ENCODE data around the gene LY6G6F. TPM values are rescaled to one million over a fixed set of nuclear protein-coding genes. Genes with fewer than 3 reads are reported as not detected.

Gene LY6G6F
- total RNA-seq, result not detected in 2 replicates

DNA sequence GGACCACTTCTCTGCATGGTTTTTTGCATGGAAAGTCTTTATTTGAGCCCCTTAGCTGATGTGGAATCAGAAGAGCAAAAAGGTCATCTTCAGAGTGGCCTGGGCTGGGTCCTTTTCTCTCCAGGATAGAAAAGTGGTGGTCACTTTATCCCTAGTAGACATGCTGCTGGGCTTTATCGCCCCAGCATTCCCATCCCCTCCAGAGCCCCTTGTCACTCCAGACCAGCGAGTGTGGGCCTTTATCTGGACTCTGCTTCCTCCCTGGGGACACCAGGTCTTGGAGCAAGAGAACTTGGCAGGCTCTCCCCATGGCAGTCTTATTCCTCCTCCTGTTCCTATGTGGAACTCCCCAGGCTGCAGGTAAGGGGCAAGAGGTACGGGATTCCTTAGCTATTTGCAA lies at the start of gene LY6G6F:
LY6G6F (plus strand) TSS at position 268 of the 400 bp plus-strand sequence; CDS start at position 309, 41 bp downstream.
- H3K27ac Mint-ChIP-seq, result no peak within 1 kb of the TSS
- intact Hi-C loops (cut with micrococcal nuclease), result no loop called here
- H3K9me3 Mint-ChIP-seq, result no peaks in the 10 kb centered on the region
- DNase-seq, result peak; percentile 56
- no peak within 1 kb of the TSS for H3K4me3 Mint-ChIP-seq
- peaks cover 5% of the 10 kb centered on the region for H3K36me3 Mint-ChIP-seq (ENCODE audit: low read depth)
- H3K4me1 Mint-ChIP-seq, result peaks cover 22% of the 10 kb centered on the region
- H3K27me3 Mint-ChIP-seq, result no peaks in the 10 kb centered on the region

DNA sequence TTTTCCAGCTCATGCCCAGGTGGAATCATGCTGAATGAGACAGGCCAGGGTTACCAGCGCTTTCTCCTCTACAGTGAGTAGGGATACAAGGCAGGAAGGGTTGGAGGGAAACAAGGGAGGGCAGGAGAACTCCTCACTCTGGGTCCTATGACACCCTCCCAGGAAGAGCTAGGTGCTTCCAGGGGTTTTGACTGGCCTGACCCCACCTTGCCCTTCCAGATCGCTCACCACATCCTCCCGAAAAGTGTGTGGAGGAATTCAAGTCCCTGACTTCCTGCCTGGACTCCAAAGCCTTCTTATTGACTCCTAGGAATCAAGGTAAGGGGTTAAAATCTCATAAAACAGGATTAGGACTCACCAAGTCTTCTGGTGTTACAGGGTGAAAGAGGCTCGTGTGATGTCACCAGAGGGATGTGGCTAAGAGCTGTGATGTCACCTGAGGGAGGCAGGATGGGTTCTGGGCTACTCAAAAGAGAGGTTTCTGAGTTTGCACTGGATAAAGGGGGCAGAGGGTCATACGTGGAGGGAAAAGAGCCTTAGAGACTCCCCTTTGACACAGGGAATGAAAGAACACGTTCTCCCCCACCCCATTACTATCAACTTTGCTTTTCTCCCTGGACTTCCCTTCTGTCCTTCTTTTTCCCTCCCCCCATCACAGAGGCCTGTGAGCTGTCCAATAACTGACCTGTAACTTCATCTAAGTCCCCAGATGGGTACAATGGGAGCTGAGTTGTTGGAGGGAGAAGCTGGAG lies 49.1 kb upstream of the LY6G6F start:
- no peaks in the 10 kb centered on the region for H3K9me3 Mint-ChIP-seq
- no peaks in the 10 kb centered on the region for H3K27me3 Mint-ChIP-seq
- intact Hi-C loops (cut with micrococcal nuclease), result no loop called here
- H3K4me1 Mint-ChIP-seq, result peaks cover 64% of the 10 kb centered on the region
- peak overlapping the region; percentile 36 for H3K4me3 Mint-ChIP-seq
- peak; percentile 82 for DNase-seq
- H3K36me3 Mint-ChIP-seq (ENCODE audit: low read depth), result peaks cover 51% of the 10 kb centered on the region
- peak overlapping the region; percentile 52 for H3K27ac Mint-ChIP-seq

DNA sequence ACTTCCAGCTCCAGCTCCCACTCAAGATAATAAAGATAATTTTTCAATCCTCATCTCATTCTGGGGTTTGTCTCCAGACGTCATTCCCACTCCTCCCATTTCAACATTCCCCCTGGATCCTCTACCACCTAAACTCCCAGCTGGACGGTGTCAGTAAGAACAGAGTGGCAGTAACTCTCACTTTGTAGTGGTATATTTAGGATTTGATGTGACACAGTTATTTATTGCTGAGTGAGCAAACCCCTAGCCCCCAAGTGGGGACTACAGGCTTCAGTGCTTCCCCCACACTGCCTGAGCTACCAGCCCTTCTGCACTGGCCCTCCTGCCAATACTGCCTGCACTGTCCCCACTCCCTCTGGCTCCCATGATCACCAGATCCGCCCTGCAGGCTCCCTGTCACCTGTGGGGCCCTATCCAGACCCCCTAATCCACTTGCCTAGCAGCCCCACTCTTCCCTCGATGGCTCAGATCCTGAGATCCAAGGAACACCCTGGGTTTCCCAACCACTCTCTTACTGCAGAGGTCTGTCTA lies 48.4 kb upstream of the LY6G6F start:
- Mint-ChIP-seq H3K27me3 (no peaks in the 10 kb centered on the region), H3K9me3 (no peaks in the 10 kb centered on the region), H3K27ac (peak overlapping the region; percentile 77), H3K4me1 (peaks cover 61% of the 10 kb centered on the region), H3K4me3 (peak overlapping the region; percentile 97), H3K36me3 (ENCODE audit: low read depth) (peaks cover 51% of the 10 kb centered on the region)
- intact Hi-C loops (cut with micrococcal nuclease), result no loop called here
- no peak for DNase-seq

DNA sequence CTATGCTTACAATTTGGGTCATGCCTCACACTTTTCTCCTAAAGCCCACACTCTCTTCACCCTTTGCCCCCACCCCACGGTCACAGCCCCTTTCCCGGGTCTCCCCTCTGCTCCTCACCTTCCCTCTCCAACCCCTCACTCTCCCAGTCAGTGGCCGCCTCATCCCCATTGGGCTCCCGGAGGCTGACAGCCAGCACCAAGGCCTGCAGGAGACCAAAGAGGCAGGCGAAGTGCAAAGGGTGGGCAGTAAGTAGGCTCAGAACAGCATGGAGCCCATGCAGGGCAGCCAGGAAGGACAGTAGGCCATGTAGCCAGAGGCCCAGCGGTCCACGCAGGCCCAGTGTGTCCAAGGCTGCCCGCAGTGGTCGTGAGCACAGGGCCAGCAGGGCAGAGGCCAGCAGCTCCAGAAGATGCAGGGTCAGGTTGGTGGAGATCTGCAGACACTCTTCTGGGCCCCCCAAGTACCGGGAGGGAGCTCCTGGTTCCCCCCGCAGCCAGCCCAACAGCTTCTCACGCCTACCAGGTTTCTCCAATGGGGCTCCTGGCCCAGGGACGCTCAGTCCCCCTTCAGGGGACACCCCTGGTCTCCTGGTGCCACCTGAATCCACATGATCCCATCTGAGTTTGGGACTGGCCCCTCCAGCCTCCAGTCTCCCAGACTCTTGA lies 47.5 kb upstream of the LY6G6F start:
- H3K4me1 Mint-ChIP-seq, result peaks cover 66% of the 10 kb centered on the region
- H3K36me3 Mint-ChIP-seq (ENCODE audit: low read depth), result peaks cover 60% of the 10 kb centered on the region
- H3K27me3 Mint-ChIP-seq, result no peaks in the 10 kb centered on the region
- intact Hi-C loops (cut with micrococcal nuclease), result no loop called here
- H3K4me3 Mint-ChIP-seq, result peak overlapping the region; percentile 97
- peak overlapping the region; percentile 84 for H3K27ac Mint-ChIP-seq
- no peaks in the 10 kb centered on the region for H3K9me3 Mint-ChIP-seq
- DNase-seq, result no peak

GRCh38 chr6:31659649-31660380 lies 46.9 kb upstream of the LY6G6F start:
- Mint-ChIP-seq H3K27me3 (no peaks in the 10 kb centered on the region), H3K36me3 (ENCODE audit: low read depth) (peaks cover 67% of the 10 kb centered on the region), H3K27ac (peak overlapping the region; percentile 84), H3K4me3 (peak overlapping the region; percentile 97), H3K9me3 (no peaks in the 10 kb centered on the region), H3K4me1 (peaks cover 72% of the 10 kb centered on the region)
- intact Hi-C loops (cut with micrococcal nuclease), result loop anchor here (1.0 to 10.0 kb wide), 2 partner anchors 8 to 1195 kb away; partner anchors contain the start of genes BAG6, PSMB9 and TAP1
- DNase-seq, result peak; percentile 84

- peak; percentile 94 for DNase-seq
- H3K27me3 Mint-ChIP-seq, result no peaks in the 10 kb centered on the region
- intact Hi-C loops (cut with micrococcal nuclease), result loop anchor here (1.0 to 10.0 kb wide), 2 partner anchors 8 to 1194 kb away; partner anchors contain the start of genes BAG6, PSMB9 and TAP1
- H3K4me1 Mint-ChIP-seq, result peaks cover 66% of the 10 kb centered on the region
- H3K4me3 Mint-ChIP-seq, result peak within 1 kb of the TSS; percentile 97
- H3K27ac Mint-ChIP-seq, result peak within 1 kb of the TSS; percentile 84
- peaks cover 64% of the 10 kb centered on the region for H3K36me3 Mint-ChIP-seq (ENCODE audit: low read depth)
- no peaks in the 10 kb centered on the region for H3K9me3 Mint-ChIP-seq
These were observed 46.0 kb upstream of the LY6G6F start, which contains the start of gene C6orf47 for GRCh38 chr6:31660381-31661261. TSS of gene C6orf47 (minus strand) at chr6:31660778. CDS start at chr6:31659947, 831 bp downstream.

DNA sequence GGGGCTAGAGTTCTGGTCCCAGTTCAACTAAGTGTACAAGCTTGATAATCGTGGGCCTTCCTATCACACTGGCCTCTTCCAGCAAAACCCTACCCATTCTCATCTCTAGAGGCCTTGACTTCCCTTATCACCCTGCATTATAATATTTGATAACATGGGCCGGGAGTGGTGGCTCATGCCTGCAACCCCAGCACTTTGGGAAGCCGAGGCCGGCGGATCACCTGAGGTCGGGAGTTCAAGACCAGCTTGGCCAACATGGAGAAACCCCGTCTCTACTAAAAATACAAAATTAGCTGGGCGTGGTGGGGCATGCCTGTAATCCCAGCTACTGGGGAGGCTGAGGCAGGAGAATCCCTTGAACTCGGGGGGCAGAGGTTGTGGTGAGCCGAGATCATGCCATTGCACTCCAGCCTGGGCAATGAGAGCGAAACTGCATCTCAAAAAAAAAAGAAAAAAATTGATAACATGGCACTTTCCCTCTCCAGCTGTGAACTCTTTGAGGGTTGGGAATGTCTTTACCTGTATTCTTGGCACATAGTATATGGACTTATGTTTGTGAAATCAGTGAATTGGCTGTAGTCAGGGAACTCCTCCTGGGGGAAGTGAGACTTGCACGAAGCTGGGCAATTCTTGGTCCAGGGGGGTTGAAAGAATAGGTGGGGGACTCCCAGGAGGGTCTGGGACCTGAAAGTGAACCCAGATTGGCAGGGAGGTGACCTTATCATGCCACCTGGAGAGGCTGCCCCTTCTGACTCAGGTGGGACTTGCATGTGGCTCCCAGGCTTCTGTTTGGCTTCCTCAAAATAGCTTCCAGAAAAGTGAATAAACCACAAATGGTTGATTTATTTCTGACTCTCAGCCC lies 45.2 kb upstream of the LY6G6F start:
- Mint-ChIP-seq H3K27me3 (no peaks in the 10 kb centered on the region), H3K9me3 (no peaks in the 10 kb centered on the region), H3K36me3 (ENCODE audit: low read depth) (peaks cover 65% of the 10 kb centered on the region), H3K27ac (peak overlapping the region; percentile 76), H3K4me1 (peaks cover 63% of the 10 kb centered on the region), H3K4me3 (peak overlapping the region; percentile 97)
- intact Hi-C loops (cut with micrococcal nuclease), result loop anchor here (10.0 kb wide), 1 partner anchor 1193 kb away; the partner anchor contains the start of genes PSMB9 and TAP1
- DNase-seq, result no peak

DNA sequence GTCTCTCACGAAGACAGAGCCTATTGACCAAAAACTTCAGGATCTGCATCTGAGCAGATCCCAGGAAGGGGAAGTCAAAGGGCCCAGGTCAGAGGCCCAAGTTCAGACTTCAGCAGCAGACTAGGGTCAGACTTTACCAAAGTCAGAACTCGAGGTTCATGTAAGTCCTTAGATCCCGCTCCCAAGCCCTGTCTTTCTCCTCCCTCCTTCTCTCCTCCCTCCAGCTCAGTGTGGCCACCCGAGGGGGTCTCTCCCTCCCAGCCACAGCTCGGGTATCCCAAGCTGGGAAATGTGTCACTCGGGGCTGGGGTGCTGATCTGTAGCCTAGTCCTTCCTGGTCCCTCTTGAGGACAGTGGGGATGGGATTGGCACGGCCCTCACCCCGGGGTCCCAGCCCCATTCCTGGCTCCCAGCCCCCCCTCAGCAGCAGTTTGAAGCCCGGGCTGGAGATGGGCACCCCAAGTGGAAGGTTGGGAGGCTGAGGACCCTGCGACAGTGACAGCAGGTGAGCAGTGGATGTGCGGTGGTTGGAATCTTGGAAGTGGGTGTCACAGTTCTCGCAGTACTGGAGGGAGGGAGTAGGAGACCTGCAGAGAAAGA lies 44.4 kb upstream of the LY6G6F start:
- H3K27me3 Mint-ChIP-seq, result no peaks in the 10 kb centered on the region
- intact Hi-C loops (cut with micrococcal nuclease), result loop anchor here (10.0 kb wide), 1 partner anchor 1193 kb away; the partner anchor contains the start of genes PSMB9 and TAP1
- peaks cover 65% of the 10 kb centered on the region for H3K4me1 Mint-ChIP-seq
- H3K4me3 Mint-ChIP-seq, result peak overlapping the region; percentile 74
- H3K9me3 Mint-ChIP-seq, result no peaks in the 10 kb centered on the region
- H3K27ac Mint-ChIP-seq, result peak overlapping the region; percentile 76
- no peak for DNase-seq
- H3K36me3 Mint-ChIP-seq (ENCODE audit: low read depth), result peaks cover 65% of the 10 kb centered on the region

DNA sequence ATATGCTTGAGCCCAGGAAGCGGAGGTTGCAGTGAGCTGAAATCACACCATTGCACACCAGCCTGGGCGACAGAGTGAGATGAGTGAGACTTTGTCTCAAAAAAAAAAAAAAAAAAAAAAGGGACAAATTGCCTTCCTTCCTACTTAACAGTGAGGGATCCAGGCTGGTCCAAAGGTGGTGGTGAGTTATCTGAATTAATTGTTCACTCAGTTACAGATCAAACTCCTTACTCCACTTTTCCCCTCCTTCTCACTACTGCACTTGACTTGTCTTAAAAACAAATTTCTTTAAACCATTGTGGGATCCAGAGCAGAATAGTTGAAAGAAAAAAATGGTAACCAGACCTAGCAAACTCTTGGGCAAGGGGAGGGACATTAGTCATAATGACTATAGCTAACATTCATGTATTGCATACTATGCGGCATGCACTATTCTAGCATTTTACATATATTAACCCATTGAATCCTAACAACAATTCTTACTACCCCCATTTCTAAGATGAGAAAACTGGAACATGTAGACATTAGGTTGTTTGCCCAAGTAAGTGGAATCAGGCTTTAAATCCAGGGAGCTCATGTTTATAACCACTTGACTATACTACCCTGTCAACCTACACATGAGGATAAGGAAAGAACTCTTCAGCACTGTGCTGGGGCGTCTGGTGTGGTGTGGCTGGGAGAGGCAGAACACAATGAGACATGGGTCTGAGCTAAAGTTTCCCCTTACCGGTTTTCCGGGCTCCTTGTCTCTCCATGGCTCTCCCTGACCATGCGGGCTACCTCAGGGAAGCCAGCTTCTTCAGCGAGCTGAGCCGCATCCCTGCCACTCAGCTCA lies 43.3 kb upstream of the LY6G6F start:
- H3K9me3 Mint-ChIP-seq, result no peaks in the 10 kb centered on the region
- H3K4me3 Mint-ChIP-seq, result peak overlapping the region; percentile 96
- H3K36me3 Mint-ChIP-seq (ENCODE audit: low read depth), result peaks cover 68% of the 10 kb centered on the region
- intact Hi-C loops (cut with micrococcal nuclease), result loop anchor here (10.0 kb wide), 1 partner anchor 1191 kb away; the partner anchor contains the start of genes PSMB9 and TAP1
- H3K4me1 Mint-ChIP-seq, result peaks cover 64% of the 10 kb centered on the region
- DNase-seq, result no peak
- H3K27ac Mint-ChIP-seq, result peak overlapping the region; percentile 96
- no peaks in the 10 kb centered on the region for H3K27me3 Mint-ChIP-seq

DNA sequence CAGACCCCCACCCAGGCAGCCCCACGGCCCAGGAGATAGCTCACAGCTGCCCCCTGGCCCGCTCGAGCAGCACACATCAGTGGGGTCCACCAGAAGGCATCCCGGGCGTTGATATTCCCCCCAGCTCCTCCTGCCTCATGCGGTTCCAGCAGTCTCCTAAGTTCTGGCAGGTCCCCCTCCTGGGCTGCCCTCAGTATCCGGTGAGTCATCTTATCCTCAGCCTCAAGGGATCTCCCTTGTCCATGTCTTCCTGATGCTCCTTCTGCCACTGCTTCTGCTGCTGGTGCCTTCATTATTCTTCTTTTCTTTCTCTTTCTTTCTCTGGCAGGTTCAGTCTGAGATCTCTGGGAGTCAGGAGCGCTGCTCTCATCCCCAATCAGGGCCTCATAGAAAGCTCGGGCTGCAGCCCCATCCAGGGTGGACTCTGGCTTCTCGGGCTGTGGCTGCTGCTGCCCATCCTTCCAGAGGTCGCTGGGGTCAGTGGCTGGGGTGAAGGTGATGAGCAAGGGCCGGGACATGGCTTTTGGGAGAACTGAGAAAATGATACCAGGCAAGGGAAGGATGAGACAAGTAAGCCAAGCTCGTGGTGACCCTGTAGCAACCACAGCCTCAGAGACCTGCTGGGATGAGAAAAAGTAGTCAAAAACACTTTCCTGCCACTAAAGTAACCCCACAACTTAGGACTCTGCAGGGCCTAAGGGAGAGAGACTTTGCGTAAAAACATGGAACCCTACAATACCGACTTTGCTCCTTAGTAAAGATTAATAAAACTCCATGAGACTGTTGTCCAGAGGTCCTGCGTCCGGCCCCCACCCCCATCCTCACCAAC lies 42.5 kb upstream of the LY6G6F start:
- Mint-ChIP-seq H3K27ac (peak overlapping the region; percentile 96), H3K36me3 (ENCODE audit: low read depth) (peaks cover 69% of the 10 kb centered on the region), H3K4me3 (peak overlapping the region; percentile 96), H3K27me3 (no peaks in the 10 kb centered on the region), H3K9me3 (no peaks in the 10 kb centered on the region), H3K4me1 (peaks cover 62% of the 10 kb centered on the region)
- intact Hi-C loops (cut with micrococcal nuclease), result loop anchor here (2.0 to 10.0 kb wide), 3 partner anchors 73 to 1191 kb away; partner anchors contain the start of genes CLIC1, PSMB9 and TAP1
- DNase-seq, result peak; percentile 70
